Keratinocyte (primary cell): ENCODE measurements around the gene CLIC3. TPM values are rescaled to one million over a fixed set of nuclear protein-coding genes. Genes with fewer than 3 reads are reported as not detected.

Experiments used
- DNase-seq: peaks from one replicate; pipeline ENCODE4 v3.0.0-alpha.2; 2011; ENCODE audit warnings: low read depth, missing footprints, low spot score
- FAIRE-seq: peaks from 2 replicates; lab custom pipeline; 2011; peaks lifted over from hg19 to GRCh38; lab: Jason Lieb, UNC
- H2AFZ ChIP-seq: 2 replicates; pipeline ENCODE4 v1.6.0; 2012; ENCODE audit warnings: low read length, control low read depth, inconsistent platforms; ENCODE audit not compliant: control insufficient read depth
- H3K27ac ChIP-seq: 2 replicates; pipeline ENCODE4 v1.5.1; 2011; ENCODE audit warnings: low read length; ENCODE audit not compliant: control insufficient read depth, insufficient read depth
- H3K27me3 ChIP-seq: 3 replicates; pipeline ENCODE4 v1.6.0; 2011; ENCODE audit warnings: low read length; ENCODE audit not compliant: control insufficient read depth, insufficient read depth; ENCODE audit errors: extremely low read depth
- H3K36me3 ChIP-seq, 2 experiments: 2 replicates in 1 of 2; 3 replicates in 1 of 2; pipeline ENCODE4 v1.5.1; 2011; ENCODE audit warnings: low read length in 2 of 2, mild to moderate bottlenecking in 1 of 2; ENCODE audit not compliant: control insufficient read depth in 2 of 2, insufficient read depth in 2 of 2; ENCODE audit errors: extremely low read depth in 1 of 2
- H3K4me1 ChIP-seq: 3 replicates; pipeline ENCODE4 v1.5.1; 2011; ENCODE audit warnings: low read length; ENCODE audit not compliant: control insufficient read depth, insufficient read depth; ENCODE audit errors: extremely low read depth
- H3K4me2 ChIP-seq: 3 replicates; pipeline ENCODE4 v1.6.0; 2011; ENCODE audit warnings: low read depth, low read length; ENCODE audit not compliant: control insufficient read depth, insufficient read depth; ENCODE audit errors: extremely low read depth
- H3K4me3 ChIP-seq, 3 experiments: fragments of 200-600 bp in 1 of 3; sonication (generic) in 1 of 3; 2 replicates in 2 of 3; 3 replicates in 1 of 3; pipeline ENCODE4 v1.5.1; 2011 to 2016; ENCODE audit warnings: low read length in 3 of 3, mild to moderate bottlenecking in 3 of 3, control low read depth in 2 of 3, inconsistent platforms in 1 of 3, low read depth in 1 of 3, mixed read lengths in 1 of 3, mixed run types in 1 of 3, moderate library complexity in 1 of 3; ENCODE audit not compliant: control insufficient read depth in 2 of 3, insufficient read depth in 2 of 3; ENCODE audit errors: extremely low read depth in 1 of 3
- H3K79me2 ChIP-seq: 2 replicates; pipeline ENCODE4 v1.6.0; 2012; ENCODE audit warnings: low read length; ENCODE audit not compliant: control insufficient read depth, insufficient read depth
- H3K9ac ChIP-seq: 3 replicates; pipeline ENCODE4 v1.6.0; 2011; ENCODE audit warnings: low read length; ENCODE audit not compliant: control insufficient read depth, insufficient read depth; ENCODE audit errors: extremely low read depth
- H3K9me1 ChIP-seq: 3 replicates; pipeline ENCODE4 v1.6.0; 2011; ENCODE audit warnings: low read length; ENCODE audit not compliant: control insufficient read depth, insufficient read depth; ENCODE audit errors: extremely low read depth
- H3K9me3 ChIP-seq: 2 replicates; pipeline ENCODE4 v1.5.1; 2012; ENCODE audit warnings: low read depth, low read length; ENCODE audit not compliant: control insufficient read depth
- H4K20me1 ChIP-seq: 3 replicates; pipeline ENCODE4 v1.6.0; 2011; ENCODE audit warnings: low read length; ENCODE audit not compliant: control insufficient read depth, insufficient read depth; ENCODE audit errors: extremely low read depth
- CTCF ChIP-seq, 3 experiments: IDR thresholded peaks in 1 of 3; conservative IDR thresholded peaks in 1 of 3; optimal IDR thresholded peaks in 1 of 3; 2 replicates in 2 of 3; 3 replicates in 1 of 3; pipeline versions ENCODE3 to v1.5.1; 2011; ENCODE audit warnings: low read length in 3 of 3, mild to moderate bottlenecking in 3 of 3, moderate library complexity in 2 of 3, control low read depth in 1 of 3, inconsistent platforms in 1 of 3; ENCODE audit not compliant: insufficient read depth in 2 of 3; ENCODE audit errors: extremely low read depth in 1 of 3
- EZH2 ChIP-seq: IDR thresholded peaks from one replicate; pipeline ENCODE4 v1.6.1; 2012; ENCODE audit warnings: inconsistent platforms, mild to moderate bottlenecking, low read length, moderate library complexity
- dilution Hi-C: fragments of 300-500 bp; cut with MboI; formaldehyde crosslinking; loops from one replicate; pipeline ENCODE4 v1.7.0; 2020; ENCODE audit warnings: low sequenced_read_pairs; ENCODE audit not compliant: extremely low pct_ligation_motif_present
- polyA plus RNA-seq, 5 experiments: library from polyadenylated mRNA; depleted of rRNA in 3 of 5; stranded (reverse) in 3 of 5; stranded (forward) in 1 of 5; unstranded in 1 of 5; fragments of >200 nt; gene quantifications; 1 replicate in 1 of 5; 2 replicates in 3 of 5; 3 replicates in 1 of 5; pipeline versions ENCODE4 v1.2.1 to v1.2.3, GENCODE V29; 2011 to 2012; ENCODE audit warnings: missing spikeins in 2 of 5, low read depth in 1 of 5, low replicate concordance in 1 of 5

CLIC3 gene
- polyA plus RNA-seq, 1 donor (not counting 4 experiments of a cell fraction or from before 2014, with no cell fraction given) = 5.5 TPM

GRCh38 chr9:136962701-136963248, 33.6 kb downstream of the CLIC3 start:
- FAIRE-seq = no peak

GRCh38 chr9:136962163-136962562, 34.2 kb downstream of the CLIC3 start:
- FAIRE-seq = no peak
- H3K36me3 ChIP-seq = no peaks in the 10 kb centered on the region
- H3K27ac ChIP-seq = no peak overlapping the region
- no peak for TF ChIP-seq EZH2
- no peak for TF ChIP-seq CTCF (optimal IDR thresholded peaks at IDR 0.05 in 1 of 3, IDR thresholded peaks at IDR 0.05 in 1 of 3, conservative IDR thresholded peaks at IDR 0.05 in 1 of 3; ENCODE audit: extremely low read depth in 1 of 3, insufficient read depth in 2 of 3, low read length in 3 of 3)
- no peak overlapping the region for H3K4me2 ChIP-seq
- peaks cover 5% of the 10 kb centered on the region for H3K27me3 ChIP-seq
- no peaks in the 10 kb centered on the region for H3K9me1 ChIP-seq
- no peak overlapping the region for H3K4me3 ChIP-seq
- H4K20me1 ChIP-seq = no peaks in the 10 kb centered on the region
- H3K9ac ChIP-seq = no peak overlapping the region
- dilution Hi-C loops = no loop called here
- no peak for DNase-seq
- no peaks in the 10 kb centered on the region for H3K79me2 ChIP-seq
- H2AFZ ChIP-seq = no peak overlapping the region
- peaks cover 8% of the 10 kb centered on the region for H3K4me1 ChIP-seq
- no peaks in the 10 kb centered on the region for H3K9me3 ChIP-seq

More at GRCh38 chr9:136962701-136963248, 33.6 kb downstream of the CLIC3 start:
- Histone ChIP-seq H3K27me3 (peaks cover 5% of the 10 kb centered on the region), H3K9me3 (no peaks in the 10 kb centered on the region), H3K27ac (no peak overlapping the region), H3K9me1 (no peaks in the 10 kb centered on the region), H3K4me3 (no peak overlapping the region), H2AFZ (no peak overlapping the region), H3K36me3 (no peaks in the 10 kb centered on the region), H3K4me2 (no peak overlapping the region), H3K4me1 (peaks cover 8% of the 10 kb centered on the region), H4K20me1 (no peaks in the 10 kb centered on the region), H3K79me2 (no peaks in the 10 kb centered on the region), H3K9ac (no peak overlapping the region)
- no peak for DNase-seq
- dilution Hi-C loops = no loop called here
- TF ChIP-seq CTCF (optimal IDR thresholded peaks at IDR 0.05 in 1 of 3, IDR thresholded peaks at IDR 0.05 in 1 of 3, conservative IDR thresholded peaks at IDR 0.05 in 1 of 3; ENCODE audit: extremely low read depth in 1 of 3, insufficient read depth in 2 of 3, low read length in 3 of 3) (no peak), EZH2 (no peak)
